Epidermal melanocyte (primary cell): ENCODE results near the gene ABHD12.
"Not testable (repeated sequence)": the region's sequence is repeated elsewhere in the genome, so short reads cannot be mapped to it uniquely, and the experiment has no call there.

Source experiments
- DNase-seq: peaks from one replicate; pipeline ENCODE4 v3.0.0; 2011; ENCODE audit warnings: low spot score; ENCODE audit not compliant: insufficient read length

The ABHD12 gene

DNA sequence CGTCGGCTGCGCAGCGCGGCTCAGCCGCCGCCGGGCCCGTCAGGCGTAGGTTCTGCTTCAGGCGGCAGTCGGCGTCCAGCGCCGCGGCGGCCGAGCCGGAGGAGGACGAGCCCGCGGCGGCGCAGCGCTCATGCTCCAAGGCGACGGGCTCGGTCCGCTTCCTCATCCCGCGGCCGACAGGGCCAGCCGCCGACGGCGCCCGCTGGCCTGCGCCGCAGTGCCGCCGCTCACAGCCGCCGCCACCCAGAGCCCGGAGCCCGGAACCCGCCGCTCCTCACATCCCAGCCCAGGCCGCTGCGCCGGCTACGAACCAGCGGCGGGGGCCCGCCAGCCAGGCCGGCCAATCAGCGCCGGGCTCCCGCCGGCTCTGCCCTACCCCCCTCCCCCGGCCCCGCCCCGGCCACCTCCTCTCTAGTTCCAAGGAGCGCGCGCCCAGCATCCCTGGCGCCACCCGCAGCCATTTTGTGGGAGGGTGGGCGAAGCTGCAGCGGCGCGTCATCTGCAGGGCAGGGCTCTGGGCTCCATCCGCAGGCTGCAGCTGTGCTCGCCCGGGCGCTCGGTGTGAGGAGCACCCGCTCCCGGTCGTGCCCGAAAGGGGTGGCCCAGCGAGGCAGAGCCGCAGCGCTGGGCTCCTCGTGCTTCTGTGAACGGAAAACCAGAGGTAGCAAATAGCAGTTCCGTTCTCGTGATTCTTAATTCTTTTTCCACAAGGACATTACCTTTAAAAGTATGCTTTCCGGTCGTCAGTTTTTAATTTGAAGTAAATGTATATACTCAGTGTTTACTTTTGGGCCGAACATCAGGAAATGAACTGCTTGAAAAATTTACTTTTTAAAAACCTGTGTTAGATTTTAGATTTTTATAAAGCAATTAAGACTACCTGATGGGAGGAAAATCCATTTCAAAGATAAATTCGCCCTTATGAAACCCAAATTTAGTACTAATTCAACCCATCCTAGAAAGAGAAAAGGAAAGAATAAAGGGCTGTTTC is at the start of gene ABHD12:
Gene ABHD12 (minus strand): TSS at position 298 of the 991 bp plus-strand sequence. CDS start 132 bp downstream, at position 166.
- peak; percentile 96 for DNase-seq

DNA sequence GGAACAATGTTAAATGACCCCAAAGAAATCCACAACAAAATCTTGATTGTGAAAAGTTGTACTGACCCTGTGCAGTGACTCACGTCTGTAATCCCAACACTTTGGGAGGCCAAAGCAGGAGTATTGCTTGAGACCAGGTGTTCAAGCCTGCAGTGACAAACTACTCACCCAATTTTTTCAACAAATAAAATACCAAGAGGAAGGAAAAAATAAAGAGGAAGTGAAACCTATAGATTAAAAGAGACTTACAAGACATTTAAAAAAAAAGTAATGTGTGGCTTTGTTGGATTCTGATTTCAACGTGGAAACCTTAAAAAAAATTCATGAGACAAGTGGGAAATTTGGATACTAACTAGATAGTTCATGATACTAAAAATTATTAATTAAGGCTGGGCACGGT is 48.7 kb upstream of the ABHD12 start:
- no peak for DNase-seq

DNA sequence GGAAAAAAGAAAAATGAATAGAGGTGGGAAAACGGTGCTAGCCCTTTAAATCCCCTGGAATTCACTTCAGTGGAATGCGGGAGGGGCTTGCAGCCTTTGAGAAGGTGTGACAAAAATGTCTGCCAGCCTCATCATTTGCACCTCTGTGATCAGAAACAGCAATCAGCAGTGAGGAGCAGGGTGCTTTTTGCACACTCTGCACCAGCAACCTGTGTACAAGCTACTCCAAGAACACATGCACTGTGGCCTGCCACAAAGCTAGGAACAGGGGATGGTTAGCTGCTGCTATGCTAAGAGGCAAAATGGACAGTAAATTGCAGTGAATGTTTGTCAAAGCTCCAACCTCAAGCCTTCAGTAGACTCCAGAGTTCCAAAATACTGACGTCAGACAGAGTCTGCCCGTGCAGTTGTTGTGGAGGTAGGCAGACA is 46.5 kb upstream of the ABHD12 start:
- no peak for DNase-seq

DNA sequence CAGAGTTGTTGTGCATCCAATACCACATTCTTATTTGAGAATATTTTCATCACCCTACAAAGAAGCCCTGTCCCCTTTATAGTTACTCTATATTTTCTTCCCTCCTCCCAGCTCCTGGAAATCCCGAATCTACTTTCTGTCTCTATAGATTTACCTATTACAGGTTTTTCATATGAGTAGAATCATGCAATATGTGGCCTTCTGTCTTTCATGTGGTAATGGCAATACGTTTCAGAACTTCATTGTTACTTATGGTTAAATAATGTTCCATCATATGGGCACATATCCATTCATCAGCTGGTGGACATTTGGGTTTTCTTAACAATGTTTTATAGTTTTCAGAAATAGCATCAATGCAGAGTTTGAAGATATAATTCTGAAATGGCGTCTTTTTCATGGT is 33.9 kb upstream of the ABHD12 start:
- no peak for DNase-seq

DNA sequence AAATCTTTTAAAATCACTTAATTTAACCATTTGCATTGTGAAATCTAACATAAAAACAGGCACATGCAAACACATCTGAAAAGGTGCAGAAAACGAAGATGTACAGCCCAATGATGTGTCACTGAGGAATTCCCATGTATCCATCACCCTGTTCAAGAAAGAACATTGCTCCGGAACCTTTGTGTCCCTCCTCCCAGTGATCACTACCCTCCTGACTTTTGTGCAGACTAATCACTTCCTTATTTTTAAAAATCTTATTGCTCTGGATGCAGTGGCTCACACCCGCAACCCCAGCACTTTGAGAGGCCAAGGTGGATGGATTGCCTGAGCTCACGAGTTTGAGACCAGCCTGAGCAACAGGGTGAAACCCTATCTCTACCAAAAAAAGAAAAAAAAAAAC is 31.4 kb upstream of the ABHD12 start:
- DNase-seq, result no peak

DNA sequence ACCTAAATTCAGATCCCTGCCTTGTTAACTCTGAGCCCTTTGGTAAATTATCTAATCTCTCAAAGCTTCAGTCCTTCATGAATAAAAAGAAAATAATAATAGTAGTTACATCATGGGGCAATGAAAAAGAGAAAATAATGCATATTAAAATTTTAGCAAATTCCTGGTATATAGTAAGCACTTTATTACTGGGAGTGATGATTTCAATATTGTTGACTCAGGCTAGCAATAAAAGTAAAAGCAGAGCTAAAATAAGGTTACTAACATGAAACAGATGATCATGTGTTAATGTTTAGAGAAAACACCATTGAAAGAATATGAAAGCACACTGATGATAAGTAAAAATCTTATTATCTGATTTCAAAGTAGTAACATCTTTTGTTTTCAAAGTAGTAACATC is 30.5 kb upstream of the ABHD12 start:
- no peak for DNase-seq

DNA sequence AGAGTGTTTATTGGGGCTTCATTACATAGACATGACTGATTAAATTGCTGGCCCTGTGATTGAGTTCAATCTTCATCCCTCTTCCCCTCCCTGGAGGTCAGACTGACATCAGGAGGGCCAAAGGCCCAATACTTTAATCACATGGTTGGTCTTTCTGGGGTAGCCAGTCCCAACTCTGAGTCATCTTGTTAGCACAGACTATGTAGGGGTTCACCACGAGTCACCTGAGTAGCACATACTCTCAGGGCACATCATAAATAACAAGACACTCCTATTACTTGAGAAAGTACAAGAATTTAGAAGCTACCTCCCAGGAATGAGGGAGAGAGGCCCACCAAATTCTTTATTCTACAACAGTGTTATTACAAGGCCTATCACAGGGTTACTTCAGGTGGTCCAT is 28.1 kb upstream of the ABHD12 start:
- DNase-seq, result no peak

DNA sequence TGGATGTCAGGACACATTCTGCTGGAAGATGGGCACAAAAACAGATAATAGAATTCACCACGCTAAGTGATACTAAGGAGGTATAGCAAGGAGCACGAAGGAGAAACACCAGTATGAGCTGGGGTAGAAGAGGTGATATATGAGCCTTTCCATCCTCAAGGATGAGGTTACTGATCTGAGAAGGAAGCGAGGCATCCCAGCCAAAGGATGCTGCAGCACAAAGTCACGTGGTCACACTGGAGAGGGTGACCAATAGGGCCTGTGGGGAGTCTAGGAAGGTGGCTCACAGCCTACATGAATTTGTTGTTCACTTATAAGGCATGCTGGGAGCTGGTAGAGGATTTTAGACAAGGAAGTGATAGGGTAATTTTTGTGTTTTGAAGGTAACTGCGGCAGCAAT is 18.3 kb upstream of the ABHD12 start:
- DNase-seq, result no peak

DNA sequence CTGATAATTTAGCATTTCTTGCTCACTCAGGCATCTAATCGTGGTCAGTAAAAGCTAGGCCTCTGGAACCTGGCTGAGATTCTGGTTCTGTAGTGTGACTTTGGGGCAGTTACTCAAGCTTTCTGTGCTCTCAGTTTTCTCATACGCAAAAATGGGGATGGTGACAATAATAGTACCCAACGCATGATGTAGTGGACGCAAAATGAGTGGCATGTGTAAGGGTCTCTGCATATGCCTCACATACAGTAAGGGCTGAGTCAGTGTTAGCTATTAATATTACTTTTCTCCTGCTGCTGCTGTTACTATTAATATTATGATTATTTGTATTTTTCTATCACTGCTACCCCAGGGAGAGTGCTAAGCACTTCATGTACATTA is 17.5 kb upstream of the ABHD12 start:
- no peak for DNase-seq

DNA sequence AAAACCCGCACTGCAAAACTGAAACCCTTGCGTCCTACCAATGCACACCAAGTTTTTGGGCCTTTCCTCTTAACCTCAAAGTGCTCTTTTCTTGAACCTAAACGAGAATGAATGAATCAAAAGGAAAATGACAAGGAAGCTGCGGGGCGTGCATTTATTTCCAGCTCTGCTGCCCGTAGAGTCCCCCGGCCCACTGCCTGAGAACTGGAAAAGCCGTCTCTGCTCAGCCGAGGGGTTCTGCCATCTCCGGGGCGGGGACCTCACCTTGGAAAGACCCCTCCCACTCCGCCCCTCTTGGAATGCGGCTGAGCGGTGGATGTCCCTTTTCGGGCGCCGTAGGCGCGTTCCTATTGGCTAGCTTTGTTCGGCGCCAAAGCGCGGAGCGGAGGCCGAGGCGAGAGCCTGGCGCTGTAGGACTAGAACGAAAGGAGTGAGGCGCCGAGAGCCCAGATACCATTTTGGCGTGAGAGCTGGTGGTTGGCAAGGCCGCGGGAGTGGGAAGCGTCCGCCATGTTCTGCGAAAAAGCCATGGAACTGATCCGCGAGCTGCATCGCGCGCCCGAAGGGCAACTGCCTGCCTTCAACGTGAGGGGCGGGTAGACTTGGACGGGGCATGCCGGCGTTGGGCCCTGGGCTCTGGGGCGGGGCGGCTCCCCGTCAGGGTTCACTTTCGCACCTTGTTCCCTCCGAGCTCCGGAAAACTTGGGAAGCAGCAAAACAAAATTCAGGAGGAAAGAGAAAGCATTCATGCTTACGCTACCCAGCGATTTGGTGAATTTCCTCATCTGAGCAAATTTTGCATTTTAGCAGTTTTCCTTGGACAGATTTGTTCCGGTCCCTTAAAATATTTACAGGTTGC is 16.9 kb upstream of the ABHD12 start, which contains the start of gene GINS1:
Gene GINS1 (plus strand): TSS at position 363 of the 859 bp plus-strand sequence. CDS start 148 bp downstream, at position 511.
- DNase-seq, result peak; percentile 76

DNA sequence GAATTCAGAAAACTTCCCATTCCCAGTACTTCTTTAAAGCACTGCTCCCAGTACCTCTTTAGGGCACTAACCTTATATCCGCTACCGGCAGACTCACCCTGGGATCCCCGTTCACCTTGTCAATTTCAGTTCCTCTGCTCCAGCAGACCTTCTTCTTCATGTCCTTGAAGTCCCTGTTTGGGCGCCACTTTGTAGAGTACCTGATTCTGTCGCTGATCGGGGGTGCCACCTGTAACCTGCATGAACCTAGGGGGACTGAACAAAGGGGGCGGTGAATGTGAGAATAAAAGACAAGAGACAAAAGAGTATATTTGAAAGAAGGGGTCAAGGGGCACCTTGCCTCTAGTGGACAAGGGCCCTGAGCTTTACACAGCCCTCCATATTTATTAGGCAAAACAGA is 11.9 kb upstream of the ABHD12 start:
- no peak for DNase-seq

DNA sequence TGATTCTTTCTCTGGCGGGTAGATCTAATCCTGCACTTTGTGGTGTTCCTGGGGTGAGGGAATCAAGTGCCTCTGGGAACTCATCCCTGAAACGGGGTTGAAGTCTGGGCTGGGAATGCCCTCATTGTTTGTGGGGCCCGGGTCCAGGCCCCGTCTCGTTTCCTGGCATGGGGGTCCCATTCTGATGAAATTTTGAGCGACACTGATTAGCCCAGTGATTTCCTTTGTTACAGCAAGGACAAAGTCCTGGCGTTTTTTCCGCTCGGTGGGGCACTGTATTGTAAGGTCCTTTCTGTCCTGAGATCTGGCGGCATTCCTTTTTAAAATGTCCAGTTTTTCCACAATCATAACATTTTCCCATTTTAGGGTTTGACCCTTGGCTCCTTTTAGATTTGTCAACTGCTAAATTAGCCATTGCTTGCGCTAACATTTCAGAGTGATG is 9.7 kb upstream of the ABHD12 start:
- not testable (repeated sequence) for DNase-seq

DNA sequence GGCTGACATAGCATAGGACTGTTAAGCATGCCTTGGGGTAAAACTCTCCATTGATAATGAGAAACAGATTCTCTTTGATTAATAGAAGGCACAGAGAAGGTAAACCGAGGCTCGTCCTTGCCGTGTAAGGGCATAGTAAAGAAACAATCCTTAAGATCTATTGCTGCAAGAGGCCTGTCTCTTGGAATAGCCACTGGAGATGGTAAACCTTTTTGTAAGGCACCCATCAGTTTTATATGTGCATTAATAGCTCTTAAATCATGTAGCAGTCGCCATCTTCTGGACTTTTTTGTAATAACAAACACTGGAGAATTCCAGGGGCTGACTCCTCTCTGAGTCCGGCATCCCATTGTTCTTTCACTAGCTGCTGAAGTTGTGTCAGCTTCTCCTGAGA is 8.4 kb upstream of the ABHD12 start:
- DNase-seq, result no peak

DNA sequence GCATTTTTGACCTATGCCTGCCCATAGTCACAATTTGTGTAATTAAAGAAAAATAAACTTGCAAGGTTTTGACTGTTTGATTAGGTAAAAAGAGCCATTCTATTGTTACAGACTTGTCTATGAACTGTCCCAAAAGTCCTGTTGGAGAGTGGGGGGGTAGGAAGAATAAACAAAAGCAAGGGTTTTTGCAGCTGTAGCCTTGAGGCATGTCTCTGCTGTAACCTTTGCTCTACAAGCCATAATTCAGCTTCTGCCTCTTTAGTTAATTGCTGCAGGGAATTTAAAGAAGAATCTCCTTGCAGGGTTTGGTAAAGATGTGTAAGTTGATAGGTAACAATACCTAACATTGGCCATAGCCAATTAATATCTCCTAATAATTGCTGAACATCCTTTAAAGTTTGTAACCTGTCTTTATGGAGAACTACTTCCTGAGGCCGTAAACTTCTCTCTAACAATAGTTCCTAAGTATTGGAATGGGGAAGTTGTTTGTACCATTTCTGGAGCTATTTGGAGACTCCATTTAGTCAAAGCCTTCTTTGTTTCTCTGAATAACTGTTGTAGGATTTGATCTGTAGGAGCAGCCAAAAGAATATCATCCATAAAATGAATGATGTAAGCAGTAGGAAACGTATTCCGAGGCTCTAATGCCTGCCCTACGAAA is 7.9 kb upstream of the ABHD12 start:
- peak; percentile 51 for DNase-seq

DNA sequence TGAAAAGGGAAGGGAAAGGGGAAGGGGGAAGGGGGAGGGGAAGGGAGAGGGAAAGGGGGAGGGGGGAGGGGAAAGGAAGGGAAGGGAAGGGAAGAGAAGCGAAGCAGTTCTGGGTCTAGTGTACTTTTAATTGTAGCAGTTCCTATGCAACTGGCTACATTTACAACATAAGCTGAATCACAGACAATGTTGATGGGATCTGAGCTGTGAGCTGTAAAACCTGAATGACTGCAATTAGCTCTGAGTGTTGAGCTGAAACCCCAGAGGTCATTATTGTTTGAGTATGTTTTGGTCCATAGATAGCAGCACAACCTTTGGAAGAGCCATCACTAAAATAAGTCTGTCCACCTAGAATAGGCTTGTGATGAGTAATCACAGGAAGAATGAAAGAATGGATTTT is 7.2 kb upstream of the ABHD12 start:
- no peak for DNase-seq

DNA sequence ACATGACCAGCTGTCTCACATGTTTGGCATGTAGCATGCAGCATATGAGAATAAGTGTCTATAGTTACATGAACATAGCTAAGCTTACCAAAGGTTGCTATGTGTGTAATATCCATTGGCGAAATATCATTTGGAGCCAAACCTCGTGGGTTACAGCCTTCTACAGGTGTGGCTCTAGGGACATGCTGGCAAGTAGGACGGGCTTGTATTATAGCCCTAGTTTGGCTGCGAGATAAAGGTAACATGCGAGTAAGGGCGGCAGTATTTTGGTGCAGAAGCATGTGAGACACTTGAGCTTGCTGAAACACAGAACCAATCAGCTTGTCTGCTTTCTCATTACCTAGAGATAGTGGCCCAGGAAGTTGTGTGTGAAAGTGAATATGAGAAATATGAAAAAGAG is 6.5 kb upstream of the ABHD12 start:
- no peak for DNase-seq

DNA sequence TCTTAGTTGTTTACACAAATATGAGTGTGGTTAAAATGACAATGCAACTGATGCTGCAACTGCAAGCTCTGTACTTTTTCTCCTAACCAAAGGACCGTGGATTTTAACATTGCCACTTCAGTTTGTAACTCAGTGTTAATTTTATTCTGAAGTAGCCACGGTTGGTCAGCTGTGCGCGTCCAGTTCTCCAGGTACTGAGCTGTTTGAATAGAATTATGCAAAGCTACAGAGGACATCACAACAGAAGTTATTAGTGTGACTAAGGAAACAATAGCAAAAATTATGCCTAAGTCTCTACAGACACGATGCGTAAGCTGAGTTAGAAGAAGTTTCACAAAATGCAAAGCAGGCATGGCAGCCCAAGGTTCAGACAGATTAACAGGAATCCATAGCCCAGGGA is 4.4 kb upstream of the ABHD12 start:
- no peak for DNase-seq

DNA sequence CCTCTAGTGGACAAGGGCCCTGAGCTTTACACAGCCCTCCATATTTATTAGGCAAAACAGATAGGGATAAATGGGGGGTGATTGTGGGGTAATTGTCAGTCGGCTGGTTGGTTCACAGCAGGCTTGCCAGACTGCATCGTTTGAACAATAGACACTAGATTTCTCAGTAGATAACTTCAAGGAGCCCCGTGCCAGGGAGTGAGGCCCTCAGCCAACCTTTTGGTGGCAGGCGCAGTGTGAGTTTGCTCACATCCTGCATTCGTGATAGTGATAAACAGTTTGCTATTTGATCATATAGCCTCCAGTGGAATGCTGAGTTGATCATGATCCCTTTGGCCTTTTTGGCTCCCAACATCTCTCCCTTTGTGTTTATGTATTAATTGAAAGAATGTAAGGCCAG is 3.6 kb upstream of the ABHD12 start:
- no peak for DNase-seq

DNA sequence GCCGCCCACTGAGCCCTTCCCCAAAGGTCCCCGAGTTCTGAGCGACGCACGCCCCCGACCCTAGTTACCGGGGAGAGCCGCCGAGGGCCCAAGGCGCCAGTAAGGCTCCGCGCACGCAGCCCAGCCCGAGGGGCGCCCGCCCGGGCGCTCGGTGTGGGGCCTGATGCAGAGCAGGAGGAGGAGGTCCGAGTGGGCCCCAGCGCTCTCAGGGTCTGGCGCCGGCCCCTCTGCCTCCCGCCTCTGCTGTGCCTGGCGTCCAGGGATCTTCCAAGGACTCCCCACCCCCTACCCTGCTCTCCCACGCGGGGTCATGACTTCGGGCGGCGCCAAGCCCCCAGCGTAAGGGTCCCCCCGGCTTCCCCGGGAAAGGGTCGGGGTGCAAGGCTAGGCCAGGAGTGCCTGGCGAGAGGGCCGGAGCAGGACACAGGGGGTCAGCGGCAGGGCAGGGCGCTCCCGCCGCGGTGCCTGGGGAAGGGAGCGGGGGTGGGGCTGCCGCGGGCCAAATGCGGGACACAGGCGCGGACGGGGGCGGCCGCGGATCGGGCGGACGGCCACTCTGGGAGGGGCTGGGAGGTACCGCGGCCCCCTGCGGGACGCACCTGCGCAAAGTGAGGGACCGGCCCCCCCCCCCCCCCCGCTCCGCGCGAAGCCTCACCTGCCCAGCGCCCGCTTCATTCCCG is 637 bp downstream of the ABHD12 start:
- no peak for DNase-seq

DNA sequence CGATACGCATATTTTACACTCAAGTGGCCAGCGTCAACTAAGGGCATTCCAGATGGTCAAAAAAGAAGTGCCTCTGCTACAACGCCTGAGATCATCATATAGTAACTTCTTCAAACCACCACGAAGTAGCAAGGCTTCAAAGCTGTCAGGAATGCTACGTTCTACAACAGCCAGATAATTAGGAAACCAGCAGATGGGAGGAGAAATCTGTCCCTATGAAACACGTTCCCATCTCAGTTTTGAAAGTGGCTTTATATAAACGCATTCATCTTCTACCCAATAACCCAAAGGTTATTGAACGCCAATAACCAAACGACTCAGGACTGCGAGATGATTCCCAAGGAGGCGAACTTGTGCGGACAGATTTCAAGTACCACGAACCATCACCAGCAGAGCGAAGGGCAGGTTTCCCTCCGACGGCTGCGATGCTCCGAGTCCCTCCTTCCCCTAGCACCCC is 1.2 kb downstream of the ABHD12 start:
- no peak for DNase-seq
